GM18498 (cell line): ENCODE results near the gene TAS2R9.
"Not testable (repeated sequence)": the region's sequence is repeated elsewhere in the genome, so short reads cannot be mapped to it uniquely, and the experiment has no call there.

Experiments used
- ATAC-seq: cut with Tn5 transposase; IDR thresholded peaks from one replicate; pipeline ENCODE4 v1.9.1; 2021; ENCODE audit warnings: mild to moderate bottlenecking, moderate library complexity; ENCODE audit not compliant: unreplicated experiment

Gene TAS2R9, protein sequence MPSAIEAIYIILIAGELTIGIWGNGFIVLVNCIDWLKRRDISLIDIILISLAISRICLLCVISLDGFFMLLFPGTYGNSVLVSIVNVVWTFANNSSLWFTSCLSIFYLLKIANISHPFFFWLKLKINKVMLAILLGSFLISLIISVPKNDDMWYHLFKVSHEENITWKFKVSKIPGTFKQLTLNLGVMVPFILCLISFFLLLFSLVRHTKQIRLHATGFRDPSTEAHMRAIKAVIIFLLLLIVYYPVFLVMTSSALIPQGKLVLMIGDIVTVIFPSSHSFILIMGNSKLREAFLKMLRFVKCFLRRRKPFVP

DNA sequence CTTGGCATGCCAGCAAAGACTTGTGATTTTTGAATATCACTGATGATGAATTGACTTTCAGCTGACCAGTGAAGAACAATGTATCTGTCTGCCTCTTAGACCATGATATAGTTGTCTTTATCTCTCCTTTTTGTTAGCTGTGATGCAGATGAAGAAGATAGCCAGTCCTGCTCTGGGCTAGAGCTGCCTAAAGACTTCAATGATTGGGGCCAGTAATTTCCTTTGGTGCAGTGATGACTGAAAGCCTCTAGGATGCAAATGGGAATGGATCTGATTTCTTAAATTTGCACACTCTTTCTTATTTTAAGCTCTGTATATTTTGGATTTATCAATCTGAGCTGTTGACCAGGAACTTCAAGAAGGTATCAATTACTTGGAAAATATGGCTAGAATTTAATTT is at the start of gene TAS2R9:
TSS of gene TAS2R9 (minus strand) at position 101 of the 400 bp plus-strand sequence. CDS start at position 8, 93 bp downstream.
- ATAC-seq, result no peak

DNA sequence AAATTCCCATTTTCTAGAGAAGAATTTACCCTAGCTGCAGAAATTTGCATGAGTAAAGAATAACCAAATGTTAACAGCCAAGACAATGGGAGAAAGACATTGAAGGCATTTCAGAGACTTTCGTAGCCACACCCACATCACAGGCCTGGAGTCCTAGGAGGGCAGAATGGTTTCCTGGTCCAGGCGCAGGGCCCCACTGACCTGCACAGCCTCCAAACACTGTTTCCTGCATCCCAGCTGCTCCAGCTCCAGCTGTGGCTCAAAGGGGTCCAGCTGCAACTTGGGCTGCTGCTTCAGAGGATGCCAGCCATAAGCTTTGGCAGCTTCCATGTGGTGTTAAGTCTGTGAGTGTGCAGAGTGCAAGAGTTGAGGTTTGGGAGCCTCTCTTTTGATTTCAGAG is 45.8 kb upstream of the TAS2R9 start:
- no peak for ATAC-seq

DNA sequence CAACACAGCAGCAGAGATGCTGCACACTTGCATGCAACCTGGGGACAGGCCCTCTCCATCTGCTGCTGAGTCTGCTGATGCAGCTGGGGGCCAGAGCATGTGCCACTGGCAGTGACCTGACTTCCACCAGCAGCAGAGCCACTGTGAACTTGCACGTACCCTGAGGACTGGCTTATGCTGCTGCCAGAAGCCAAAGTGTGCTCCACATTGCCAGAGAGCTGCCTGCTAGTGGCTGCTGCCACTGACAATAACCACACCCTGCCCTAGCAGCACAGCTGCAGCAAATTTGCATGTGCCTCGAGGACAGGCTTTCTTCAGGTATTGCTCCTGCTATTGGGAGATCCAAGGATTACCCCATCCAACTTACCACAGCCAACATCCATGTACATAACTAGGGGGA is 43.8 kb upstream of the TAS2R9 start:
- no peak for ATAC-seq

DNA sequence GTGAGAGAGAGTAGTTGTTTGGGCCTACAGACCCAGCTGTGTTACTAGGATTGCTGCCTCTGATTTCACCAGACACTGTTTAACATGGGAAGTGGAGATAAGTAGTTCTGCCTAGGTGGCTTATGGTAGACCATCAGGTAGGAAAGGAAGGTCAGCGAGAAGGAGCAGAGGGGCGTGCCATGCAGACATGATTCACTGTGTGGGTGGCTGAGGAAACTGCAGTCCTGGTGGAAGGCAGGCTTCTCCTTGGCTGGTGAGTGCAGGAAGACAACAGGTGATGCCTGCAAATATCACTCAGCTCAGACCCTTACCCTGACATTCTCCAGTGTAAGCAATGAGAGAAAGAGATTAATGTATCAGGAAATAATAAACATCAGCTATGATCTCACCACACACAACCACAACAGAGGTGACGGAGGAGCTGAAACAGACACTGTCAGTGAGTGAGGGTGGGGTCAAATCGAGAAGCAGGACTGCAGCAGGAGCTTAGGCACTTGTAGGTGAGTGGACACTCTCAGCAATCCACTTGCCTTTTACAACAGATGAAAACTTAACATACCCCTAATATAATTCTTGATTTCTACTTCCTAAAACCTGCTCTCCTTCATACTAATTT is 41.4 kb upstream of the TAS2R9 start:
- ATAC-seq, result no peak

DNA sequence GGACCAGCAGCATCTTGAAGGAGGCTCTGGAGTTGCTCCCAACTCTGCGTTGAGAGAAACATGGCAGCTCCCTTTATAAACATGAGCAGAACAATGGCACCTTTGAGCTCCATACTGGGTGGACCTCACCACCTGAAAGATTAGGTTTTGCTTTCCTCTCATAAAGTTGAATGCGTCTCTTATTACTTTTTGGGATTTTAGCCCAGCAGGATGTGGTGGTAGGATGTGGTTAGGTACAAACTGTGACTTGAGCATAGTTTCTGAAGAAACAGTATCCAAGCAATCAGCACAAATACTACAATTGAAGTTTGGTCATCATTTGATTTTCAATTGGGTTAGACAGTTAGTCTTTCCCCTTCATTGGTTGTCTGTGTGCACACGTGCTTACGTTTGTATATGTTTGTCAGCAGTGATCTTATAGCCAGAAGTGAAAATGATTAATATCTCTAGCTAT is 39.5 kb upstream of the TAS2R9 start, which contains the start of gene PRR4:
TSS of gene PRR4 (minus strand) at position 51 of the 454 bp plus-strand sequence. CDS start at position 13, 38 bp downstream.
- ATAC-seq, result no peak

DNA sequence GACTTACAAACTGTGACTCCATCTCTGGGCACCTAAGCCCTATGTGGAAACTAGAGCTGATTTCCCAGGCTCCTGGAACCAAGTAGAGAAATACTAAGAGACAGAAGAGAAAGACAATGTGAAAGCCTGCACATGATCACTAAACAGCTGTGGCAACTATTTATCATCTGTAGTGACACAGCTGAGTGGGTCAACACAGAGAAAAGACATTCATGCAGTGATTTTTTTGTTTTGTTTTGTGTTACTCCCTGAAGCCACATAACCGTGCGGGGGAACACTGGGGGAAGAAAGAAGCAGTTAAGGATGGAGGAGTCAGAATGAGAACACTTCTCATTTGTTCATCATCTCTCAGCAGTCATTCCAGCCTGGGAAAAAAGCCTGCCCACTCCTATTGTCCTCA is 37.8 kb upstream of the TAS2R9 start:
- no peak for ATAC-seq

DNA sequence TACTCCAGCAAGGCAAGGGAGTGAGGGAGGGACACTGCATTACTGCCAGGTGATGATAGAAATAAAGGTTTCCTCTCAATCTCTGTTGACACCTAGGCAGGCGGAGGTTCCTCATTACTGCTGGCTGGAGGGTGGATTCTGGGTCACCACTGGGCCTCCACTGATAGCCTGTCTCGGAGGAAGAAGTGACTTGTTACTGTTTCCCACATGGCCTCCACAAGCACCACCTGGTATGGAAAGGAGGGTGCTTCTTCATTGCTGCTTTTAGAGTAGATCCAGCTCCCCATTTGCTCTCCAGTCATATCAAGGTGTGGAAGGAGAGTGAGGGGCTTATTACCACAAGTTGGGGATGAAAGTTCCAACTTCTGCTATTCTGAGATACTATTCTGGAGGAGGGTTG is 32.9 kb upstream of the TAS2R9 start:
- no peak for ATAC-seq

DNA sequence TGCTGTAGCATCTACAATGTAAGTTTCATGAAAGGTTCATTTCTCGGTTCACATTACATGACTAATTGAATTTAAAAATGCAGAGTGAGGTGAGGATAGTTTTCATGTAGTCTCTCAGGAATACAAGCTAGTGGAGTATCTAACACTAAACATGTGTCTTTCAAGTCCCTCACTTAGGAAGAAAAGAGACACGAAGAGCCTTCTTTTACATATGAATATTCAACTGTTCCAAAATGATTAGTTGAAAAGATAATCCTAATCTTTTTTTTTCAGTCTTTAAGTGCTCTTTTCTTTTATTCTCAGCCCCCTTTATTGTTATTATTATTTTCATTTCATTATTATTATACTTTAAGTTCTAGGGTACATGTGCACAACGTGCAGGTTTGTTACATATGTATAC is 28.5 kb upstream of the TAS2R9 start:
- ATAC-seq, result no peak

DNA sequence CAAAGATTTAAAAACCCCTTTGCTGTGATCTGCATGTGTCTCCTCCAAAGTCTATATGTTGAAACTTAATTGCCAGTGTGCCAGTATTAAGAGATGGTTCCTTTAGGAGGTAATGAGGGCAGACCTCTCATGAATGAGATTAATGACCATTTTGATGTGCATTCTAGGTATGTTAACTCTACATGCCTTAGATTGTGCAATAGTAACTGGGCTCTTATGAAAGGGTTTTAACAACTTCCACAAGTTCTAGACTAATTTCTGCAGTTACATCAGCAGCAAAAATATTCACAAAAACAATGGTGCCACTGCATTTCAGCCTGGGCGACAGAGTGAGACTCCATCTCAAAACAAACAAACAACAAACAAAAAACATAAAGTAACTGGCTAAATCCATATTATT is 20.0 kb upstream of the TAS2R9 start:
- no peak for ATAC-seq

DNA sequence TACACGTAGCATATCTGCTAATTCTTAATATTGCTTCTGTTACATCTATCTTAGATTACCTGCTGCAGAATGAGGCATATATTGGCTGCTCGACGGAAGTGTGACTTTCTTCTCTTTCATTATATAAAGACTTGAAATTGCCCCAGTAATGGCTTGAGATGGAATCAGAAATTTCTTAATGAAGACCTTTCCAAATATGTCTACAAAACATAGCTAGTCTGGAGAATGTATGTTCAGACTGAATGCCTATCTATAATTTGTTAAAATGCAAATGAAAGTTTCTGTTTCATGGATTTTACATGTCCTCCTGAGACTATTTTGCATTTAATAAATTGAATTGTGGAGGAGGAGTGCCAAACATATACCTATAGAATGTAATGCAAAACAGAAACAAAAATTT is 16.3 kb upstream of the TAS2R9 start, which contains the start of gene TAS2R10:
TSS of gene TAS2R10 (minus strand) at position 101 of the 400 bp plus-strand sequence. CDS start at position 12, 89 bp downstream.
- no peak for ATAC-seq

DNA sequence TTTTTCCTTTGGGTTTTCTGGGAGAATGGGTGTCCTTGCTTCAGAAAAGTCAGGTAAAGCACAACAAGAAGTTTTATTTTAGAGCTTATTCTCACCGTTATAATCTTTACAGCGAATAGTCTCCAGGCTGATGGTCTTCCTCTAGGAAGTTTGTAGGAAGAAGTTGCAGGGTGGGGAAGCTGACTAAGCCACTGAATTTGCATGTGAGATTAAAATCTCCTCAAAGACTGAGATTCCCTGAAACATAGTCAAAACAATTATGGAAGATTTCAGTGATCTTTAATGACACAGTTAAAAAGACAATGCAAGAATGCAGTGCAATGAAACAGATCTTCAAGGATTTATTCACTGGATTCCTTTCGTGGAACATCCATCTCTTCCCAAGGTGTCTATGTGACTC is 15.0 kb upstream of the TAS2R9 start:
- no peak for ATAC-seq

DNA sequence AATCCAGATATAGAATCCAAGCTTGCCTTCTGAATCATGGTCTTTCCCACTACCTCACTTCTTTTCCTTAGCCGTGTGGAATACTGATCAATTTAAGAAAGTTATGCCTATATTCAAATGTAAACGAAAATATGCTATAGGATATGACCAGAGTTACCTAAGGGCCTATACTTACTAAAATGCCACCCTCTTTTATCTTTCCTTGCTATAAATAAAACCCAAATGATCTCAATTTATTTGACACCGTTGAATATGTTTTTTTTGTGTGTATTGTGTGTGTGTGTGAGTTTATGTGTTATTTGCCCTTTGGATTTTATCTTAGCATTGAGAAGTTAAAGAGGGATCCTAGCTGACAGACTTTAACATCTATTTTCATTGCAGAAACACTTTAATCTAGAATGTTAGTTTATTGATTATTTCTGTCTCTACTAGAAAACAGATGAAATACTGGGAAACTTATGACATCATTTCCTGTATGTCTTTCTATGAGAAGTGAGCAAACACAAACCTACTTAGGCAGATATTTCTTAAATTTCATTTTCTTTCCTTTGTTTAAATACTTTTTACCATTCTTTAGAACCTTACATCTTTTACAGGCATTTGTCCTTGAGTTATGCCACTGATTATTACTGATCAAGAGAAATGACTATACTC is 2.0 kb upstream of the TAS2R9 start:
- no peak for ATAC-seq

DNA sequence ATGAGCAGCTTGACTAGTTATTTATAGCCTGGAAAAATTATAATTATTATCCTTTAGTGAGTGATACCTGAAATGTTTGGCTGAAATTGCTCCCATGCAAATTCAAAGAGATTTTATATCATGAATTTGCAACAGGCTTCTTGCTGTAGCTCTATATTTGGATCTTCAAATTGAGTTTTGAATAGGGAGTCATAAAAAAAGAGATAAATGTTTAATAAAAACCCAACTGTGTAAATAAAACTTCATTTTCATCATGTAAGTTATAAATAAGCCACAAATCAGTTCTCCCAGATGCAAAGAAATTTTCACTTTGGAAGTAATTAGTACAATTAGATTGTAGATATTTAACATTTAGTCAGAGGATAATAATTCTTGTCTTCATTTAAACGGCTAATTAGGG is 2.8 kb downstream of the TAS2R9 start, which contains the start of gene TAS2R8:
TSS of gene TAS2R8 (minus strand) at position 101 of the 400 bp plus-strand sequence. CDS start 306 bp downstream, outside the sequence.
- ATAC-seq, result no peak

DNA sequence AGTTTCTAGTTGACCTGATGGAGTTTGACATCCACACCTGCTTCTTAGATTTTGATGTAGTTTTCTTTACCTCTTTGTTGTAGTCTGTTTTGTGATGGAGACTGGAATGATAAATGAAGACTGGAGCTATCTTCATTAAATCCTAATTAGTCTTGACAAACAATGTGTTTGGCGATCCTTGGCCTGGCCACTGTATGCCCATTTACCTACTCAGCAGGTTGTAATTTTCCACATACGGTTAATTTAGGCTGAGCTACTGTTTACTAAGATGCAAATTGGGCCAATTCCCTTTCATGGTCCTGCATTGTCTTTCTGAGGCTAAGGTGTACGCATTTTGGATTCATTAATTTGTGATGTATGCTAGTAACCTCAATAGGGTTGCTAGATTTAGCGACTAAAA is 7.4 kb downstream of the TAS2R9 start, which contains the start of gene TAS2R7:
TSS of gene TAS2R7 (minus strand) at position 41 of the 400 bp plus-strand sequence. CDS start 57 bp downstream, outside the sequence.
- ATAC-seq, result no peak

DNA sequence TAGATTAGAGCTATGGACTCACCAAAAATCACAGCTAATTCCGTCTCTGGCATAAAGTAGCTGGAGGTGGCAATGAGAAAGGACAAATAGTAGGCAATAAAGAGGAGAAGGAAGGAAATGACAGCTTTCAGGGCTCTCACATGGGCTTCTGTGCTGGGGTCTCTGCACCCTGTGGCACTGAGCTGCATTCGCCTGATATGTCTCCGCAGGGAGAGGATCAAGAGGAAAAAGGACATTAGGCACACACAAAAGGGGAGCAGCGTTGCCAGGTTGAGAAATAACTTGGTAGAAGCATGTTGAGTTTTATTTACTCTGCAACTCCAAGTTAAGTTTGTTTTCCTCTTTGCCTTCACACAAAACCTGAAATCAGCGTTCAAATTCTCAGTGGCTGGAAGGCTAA is 8.2 kb downstream of the TAS2R9 start:
- ATAC-seq, result no peak

DNA sequence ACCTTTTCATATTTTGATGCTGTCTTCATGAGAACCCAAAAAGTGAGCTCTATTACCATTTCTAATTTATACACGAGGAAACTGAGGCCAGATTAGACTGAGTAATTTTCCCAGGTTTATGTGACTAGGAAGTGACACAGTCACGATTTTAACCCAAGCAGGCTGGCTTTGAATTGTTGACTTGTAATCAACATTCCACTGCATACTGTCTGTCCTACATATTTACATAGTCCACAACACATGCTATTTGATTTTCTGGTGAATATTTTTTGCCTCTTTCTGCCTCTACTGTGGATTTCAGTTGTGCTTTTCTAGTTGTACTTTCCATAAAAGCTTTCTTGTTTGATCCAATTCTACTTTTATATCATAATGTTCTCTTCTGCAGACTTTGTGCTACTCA is 15.7 kb downstream of the TAS2R9 start:
- no peak for ATAC-seq

DNA sequence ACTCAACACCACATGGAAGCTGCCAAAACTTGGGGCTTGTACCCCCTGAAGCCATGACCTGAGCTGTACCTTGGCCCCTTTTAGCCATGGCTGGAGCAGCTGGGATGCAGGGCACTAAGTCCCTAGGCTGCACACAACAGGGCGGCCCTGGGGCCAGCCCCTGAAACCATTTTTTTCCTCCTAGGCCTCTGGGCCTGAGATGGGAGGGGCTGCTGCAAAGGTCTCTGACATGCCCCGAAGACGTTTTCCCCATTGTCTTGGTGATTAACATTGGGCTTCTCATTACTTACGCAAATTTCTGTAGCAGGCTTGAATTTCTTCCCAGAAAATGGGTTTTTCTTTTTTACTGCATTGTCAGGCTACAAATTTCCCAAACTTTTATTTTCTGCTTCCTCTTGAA is 18.2 kb downstream of the TAS2R9 start:
- ATAC-seq, result not testable (repeated sequence)

DNA sequence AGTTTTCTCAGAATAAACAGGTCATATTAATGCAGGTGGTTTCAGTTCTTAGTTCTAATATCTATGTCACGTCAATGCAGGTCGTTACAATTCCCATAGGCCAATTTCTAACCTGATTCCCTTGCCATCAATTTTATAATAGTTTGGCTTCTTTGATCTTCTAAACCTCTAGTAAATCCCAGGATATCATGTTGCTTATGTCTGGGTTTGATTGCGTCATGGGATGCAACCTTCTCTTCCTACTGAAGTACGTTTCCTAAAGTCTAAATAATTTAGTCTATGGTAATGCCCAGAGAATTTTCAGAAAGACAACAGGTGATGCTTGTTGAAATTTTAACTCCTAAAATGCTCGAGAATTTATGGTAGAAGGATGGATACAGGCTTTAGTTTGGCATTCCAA is 26.7 kb downstream of the TAS2R9 start:
- ATAC-seq, result no peak

DNA sequence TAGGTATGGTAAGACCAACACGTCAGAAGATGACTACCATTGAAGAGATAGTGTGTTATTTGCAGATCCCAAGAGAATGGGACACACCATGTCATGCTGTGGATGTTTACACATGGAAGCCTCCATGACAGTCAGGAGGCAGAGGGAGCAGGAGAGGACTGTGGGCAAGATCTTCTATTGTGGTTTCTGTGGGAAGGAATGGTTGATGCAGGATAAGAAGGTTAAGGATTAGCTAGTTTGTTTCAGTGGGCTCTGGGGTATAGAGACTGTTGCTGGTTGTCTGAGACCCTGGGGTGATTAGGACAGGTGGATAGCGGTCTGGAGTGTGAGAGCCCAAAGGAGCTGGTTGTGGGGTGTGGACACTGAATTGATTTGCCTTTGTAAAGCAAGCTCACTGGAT is 30.9 kb downstream of the TAS2R9 start:
- no peak for ATAC-seq

DNA sequence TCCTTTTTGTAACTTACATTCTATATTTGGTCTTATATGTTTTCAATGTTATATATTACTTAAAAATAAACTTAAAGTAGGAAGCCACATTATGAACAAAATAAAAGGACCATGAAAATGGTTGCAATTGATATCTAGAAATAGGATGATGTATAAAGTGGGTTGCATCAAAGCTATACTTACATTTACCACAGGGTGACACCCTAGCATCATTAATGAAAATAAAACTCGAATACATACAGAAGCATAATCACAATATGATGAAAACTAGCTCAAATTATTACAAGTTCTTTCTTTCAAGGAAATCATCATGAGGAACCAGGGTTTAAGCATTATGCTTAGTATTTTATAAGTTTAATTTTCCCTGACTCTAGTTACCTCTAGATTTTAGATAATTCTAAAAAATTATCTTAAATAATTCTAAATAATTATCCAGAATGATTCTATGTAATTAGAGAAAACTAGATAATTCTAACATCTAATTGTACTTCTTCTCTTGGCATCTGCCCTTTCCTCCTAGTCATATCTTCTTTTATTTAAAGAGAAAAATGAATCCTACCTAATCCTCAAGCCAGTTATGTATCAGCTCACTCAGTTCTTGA is 38.7 kb downstream of the TAS2R9 start:
- ATAC-seq, result no peak

DNA sequence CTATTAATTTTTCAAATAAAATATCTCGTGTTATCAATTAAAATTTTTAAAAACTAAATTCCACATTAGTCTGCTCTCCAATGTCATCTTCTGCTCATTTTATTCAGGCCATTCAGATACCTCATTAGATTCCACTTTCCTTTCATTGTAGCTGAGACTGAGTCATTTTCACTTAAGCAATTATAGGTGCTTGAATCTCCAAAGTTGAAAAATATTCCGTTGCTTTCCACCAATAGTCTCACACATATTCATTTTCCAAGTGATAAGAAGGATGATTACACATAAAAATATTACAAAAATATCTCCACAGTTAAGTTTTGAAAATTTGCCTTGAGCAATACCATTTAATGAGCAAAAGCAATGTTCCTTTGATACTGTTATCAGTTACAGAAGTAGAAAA is 50.3 kb downstream of the TAS2R9 start:
- ATAC-seq, result no peak
